ENCODE results near the gene ARRB2.

Gene ARRB2

DNA sequence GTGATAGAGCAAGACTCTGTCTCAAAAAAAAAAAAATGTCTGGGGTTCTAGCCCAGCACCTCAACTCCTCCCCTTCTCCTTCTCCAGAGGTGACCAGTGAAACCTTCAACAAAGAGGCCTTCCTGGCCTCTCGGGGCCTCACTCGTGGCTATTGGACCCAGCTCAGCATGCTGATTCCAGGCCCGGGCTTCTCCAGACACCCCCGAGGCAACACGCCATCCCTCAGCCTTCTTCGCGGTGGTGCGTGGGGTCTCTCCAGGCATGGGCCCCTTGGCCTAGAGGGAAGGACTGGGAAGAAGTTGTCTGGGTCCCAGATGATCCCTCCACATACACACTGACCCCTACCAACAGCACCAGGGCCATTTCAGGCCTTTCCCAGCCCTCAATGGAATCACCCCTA is 32.8 kb downstream of the ARRB2 start:
- no peak for DNase-seq (ENCODE audit: extremely low read depth, low read depth)
- no peak overlapping the region for H3K4me3 ChIP-seq (replicated peaks; ENCODE audit: low read depth, low read length)
- TF ChIP-seq CTCF (IDR thresholded peaks at IDR 0.05; ENCODE audit: low read depth, low read length, missing control alignments), result no peak

DNA sequence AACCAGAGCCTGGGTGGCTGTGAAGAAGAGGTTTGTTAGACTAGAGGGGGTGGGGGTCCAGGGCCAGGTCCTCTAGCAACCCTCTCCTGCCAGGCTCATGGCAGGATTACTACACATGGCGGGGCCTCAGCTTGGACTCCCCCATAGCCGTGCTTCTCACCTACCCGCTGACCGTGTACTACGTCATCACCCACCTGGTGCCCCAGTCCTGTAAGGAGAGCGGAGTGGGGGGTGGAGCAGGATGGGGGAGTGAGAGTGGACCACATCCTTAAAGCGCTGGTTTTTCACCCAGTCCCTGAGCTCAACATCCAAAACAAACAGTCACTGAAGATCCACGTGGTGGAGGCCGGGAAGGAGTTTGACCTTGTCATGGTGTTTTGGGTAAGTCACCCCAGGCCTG is 33.5 kb downstream of the ARRB2 start:
- no peak for DNase-seq (ENCODE audit: extremely low read depth, low read depth)
- TF ChIP-seq CTCF (IDR thresholded peaks at IDR 0.05; ENCODE audit: low read depth, low read length, missing control alignments), result no peak
- H3K4me3 ChIP-seq (replicated peaks; ENCODE audit: low read depth, low read length), result no peak overlapping the region

DNA sequence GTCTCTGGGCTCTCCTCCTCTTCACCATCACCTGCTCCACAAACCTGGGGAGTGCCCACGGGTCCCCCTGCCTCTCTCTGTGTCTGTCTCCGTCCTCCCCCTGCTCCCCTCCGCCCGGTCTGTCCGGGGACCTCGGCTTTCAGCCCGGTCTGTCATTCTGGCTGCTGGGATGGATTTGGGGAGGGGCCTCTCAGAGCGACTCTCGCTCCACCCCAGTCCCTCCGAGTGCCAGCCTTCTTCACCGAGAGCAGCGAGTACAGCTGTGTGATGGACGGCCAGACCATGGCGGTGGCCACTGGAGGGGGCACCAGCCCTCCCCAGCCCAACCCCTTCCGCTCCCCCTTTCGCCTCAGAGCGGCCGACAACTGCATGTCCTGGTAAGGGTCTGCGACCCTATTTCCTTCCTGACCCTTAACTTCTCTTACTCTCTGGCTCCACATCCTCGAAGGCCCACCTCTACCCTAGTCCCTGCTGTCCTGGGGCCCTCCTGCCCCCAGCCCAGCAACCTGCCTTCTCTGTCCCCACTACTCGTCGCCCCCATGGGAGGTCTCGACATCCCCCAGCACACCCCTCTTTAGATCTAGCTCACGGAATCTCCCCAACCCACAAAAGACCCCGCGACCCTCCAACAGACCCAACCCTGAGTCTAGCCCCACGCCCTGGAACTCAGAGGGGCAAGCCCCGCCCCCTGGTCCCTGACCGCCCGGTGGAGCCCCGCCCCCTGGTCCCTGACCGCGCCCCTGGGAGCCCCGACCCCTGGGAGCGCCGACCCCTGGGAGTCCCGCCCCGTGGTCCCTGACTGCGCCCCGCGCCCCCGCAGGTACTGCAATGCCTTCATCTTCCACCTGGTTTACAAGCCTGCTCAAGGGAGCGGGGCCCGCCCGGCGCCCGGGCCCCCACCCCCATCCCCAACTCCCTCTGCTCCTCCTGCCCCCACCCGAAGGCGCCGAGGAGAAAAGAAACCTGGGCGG is 34.9 kb downstream of the ARRB2 start:
- peak; percentile 4 for TF ChIP-seq CTCF (IDR thresholded peaks at IDR 0.05; ENCODE audit: low read depth, low read length, missing control alignments)
- no peak overlapping the region for H3K4me3 ChIP-seq (replicated peaks; ENCODE audit: low read depth, low read length)
- no peak for DNase-seq (ENCODE audit: extremely low read depth, low read depth)

DNA sequence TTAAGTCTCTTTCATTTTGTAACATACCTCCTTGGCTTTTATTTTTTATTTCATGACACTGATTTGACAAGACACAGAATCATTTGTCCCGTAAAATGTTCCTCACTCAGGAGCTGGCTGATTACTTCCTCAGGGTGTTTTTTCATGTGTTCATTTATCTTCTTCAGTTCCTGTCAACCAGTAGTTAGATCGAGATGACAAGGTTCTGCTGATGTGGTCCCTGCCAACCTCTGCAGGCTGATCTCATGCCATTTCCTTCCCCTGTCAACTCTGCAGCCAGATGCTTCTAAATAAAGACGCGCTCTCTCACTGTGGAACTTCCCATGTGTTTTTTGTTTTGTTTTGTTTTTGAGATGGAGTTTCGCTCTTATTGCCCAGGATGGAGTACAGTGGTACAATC is 37.4 kb downstream of the ARRB2 start:
- DNase-seq (ENCODE audit: extremely low read depth, low read depth), result no peak
- H3K4me3 ChIP-seq (replicated peaks; ENCODE audit: low read depth, low read length), result no peak overlapping the region
- TF ChIP-seq CTCF (IDR thresholded peaks at IDR 0.05; ENCODE audit: low read depth, low read length, missing control alignments), result no peak

DNA sequence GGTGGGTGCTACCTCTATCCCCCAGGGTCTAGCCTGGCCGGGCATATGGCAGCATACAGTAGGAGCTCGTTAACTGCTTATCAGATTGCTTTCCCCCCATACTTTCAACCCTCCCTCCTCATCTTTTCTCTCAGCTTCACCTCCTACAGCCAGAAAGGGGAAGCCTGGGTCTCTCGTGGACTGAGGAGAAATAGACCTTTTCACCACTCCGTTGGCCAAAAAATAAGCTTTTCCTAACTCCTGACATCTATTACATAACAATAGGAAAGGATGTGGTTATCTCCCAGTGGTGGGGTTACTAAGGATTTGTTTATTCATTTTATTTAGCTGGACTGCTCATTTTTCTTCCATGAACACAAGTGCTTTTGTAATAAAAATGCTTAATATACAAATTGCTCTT is 38.3 kb downstream of the ARRB2 start:
- TF ChIP-seq CTCF (IDR thresholded peaks at IDR 0.05; ENCODE audit: low read depth, low read length, missing control alignments), result no peak
- H3K4me3 ChIP-seq (replicated peaks; ENCODE audit: low read depth, low read length), result no peak overlapping the region
- DNase-seq (ENCODE audit: extremely low read depth, low read depth), result no peak

GRCh38 chr17:4750606-4751005 is 40.2 kb downstream of the ARRB2 start:
- no peak for TF ChIP-seq CTCF (IDR thresholded peaks at IDR 0.05; ENCODE audit: low read depth, low read length, missing control alignments)
- no peak for DNase-seq (ENCODE audit: extremely low read depth, low read depth)
- no peak overlapping the region for H3K4me3 ChIP-seq (replicated peaks; ENCODE audit: low read depth, low read length)

Data from HFF-Myc (cell line).